MCF 10A (cell line): Measurements from ENCODE around the gene C8B. TPM values are rescaled to one million over a fixed set of nuclear protein-coding genes. Genes with fewer than 3 reads are reported as not detected.

Source experiments
- BruUV-seq: library from RNA; stranded (reverse); fragments of 400-500 nt; replicated peaks from 2 replicates; lab custom pipeline; 2021; lab: Mats Ljungman, UMichigan
- CTCF ChIA-PET: fragments of 300-600 bp; sonication (Branson Sonifier 250); formaldehyde crosslinking; extraction: SDS; loops from one replicate; lab custom pipeline; 2021; ENCODE audit warnings: antibody characterized with exemption, inconsistent platforms; lab: Yijun Ruan, JAX
- POLR2A ChIA-PET: fragments of 300-600, 350-650 bp; sonication (Branson Sonifier 250); formaldehyde crosslinking; extraction: SDS; loops from one replicate; lab custom pipeline; 2020; ENCODE audit warnings: antibody characterized with exemption, inconsistent platforms; lab: Yijun Ruan, JAX
- DNase-seq: peaks from one replicate; pipeline ENCODE4 v3.0.0-alpha.2; 2018; ENCODE audit not compliant: unreplicated experiment
- H3K27ac Mint-ChIP-seq: one replicate; pipeline ENCODE4 v1.8.0; 2022; ENCODE audit warnings: mild to moderate bottlenecking, low read depth, mixed read lengths; ENCODE audit not compliant: unreplicated experiment
- H3K27me3 Mint-ChIP-seq: one replicate; pipeline ENCODE4 v1.8.0; 2022; ENCODE audit warnings: mixed read lengths; ENCODE audit not compliant: insufficient read depth, unreplicated experiment
- H3K36me3 Mint-ChIP-seq: one replicate; pipeline ENCODE4 v1.8.0; 2022; ENCODE audit warnings: mild to moderate bottlenecking, moderate library complexity, mixed read lengths; ENCODE audit not compliant: insufficient read depth, unreplicated experiment
- H3K4me1 Mint-ChIP-seq: one replicate; pipeline ENCODE4 v1.8.0; 2022; ENCODE audit warnings: mixed read lengths; ENCODE audit not compliant: insufficient read depth, unreplicated experiment
- H3K4me3 Mint-ChIP-seq: one replicate; pipeline ENCODE4 v1.8.0; 2022; ENCODE audit warnings: mild to moderate bottlenecking, moderate library complexity, mixed read lengths; ENCODE audit not compliant: unreplicated experiment
- H3K9me3 Mint-ChIP-seq: one replicate; pipeline ENCODE4 v1.8.0; 2022; ENCODE audit warnings: mixed read lengths; ENCODE audit not compliant: unreplicated experiment
- CTCF ChIP-seq: fragments of 200-600 bp; IDR thresholded peaks from one replicate; pipeline ENCODE4 v1.8.0; 2022; ENCODE audit warnings: antibody characterized with exemption, mild to moderate bottlenecking; ENCODE audit not compliant: unreplicated experiment
- intact Hi-C: fragments of 100-400 bp; cut with micrococcal nuclease; formaldehyde crosslinking; loops from 2 replicates; pipeline ENCODE4 v1.14.1; 2022
- total RNA-seq: library from RNA; stranded (reverse); gene quantifications from 2 replicates; pipeline ENCODE4 v1.2.3, GENCODE V29; 2022

C8B gene
- total RNA-seq, 1 experiment from 2014 or later, result not detected

GRCh38 chr1:56880774-56881173 lies 85.0 kb downstream of the C8B start:
- Mint-ChIP-seq H3K27ac (no peak overlapping the region), H3K36me3 (no peaks in the 10 kb centered on the region), H3K27me3 (no peaks in the 10 kb centered on the region), H3K9me3 (peaks cover 6% of the 10 kb centered on the region), H3K4me1 (no peaks in the 10 kb centered on the region), H3K4me3 (no peak overlapping the region)
- ChIA-PET CTCF (no interaction called here), POLR2A (no interaction called here)
- no peak for DNase-seq
- no TSS peak for BruUV-seq
- TF ChIP-seq CTCF, result no peak
- intact Hi-C loops, result no loop called here

Other genes with a start within 250 kb of the C8B start
- gene FYB2, start 146.6 kb downstream of the C8B start, total RNA-seq, result not detected in 2 replicates
- gene C8A, start 111.2 kb downstream of the C8B start, total RNA-seq, result not detected in 2 replicates